Rectal smooth muscle tissue (tissue), 1 donor: ENCODE results near the gene PC.

Experiments used
- H3K27ac ChIP-seq: one replicate; pipeline ENCODE4 v1.7.0; 2013; ENCODE audit warnings: low read depth, low read length, inconsistent platforms
- H3K27me3 ChIP-seq: one replicate; pipeline ENCODE4 v1.7.0; 2013; ENCODE audit warnings: low read length; ENCODE audit not compliant: control insufficient read depth, insufficient read depth
- H3K36me3 ChIP-seq: one replicate; pipeline ENCODE4 v1.7.0; 2013; ENCODE audit warnings: low read length; ENCODE audit not compliant: control insufficient read depth, insufficient read depth
- H3K4me1 ChIP-seq: one replicate; pipeline ENCODE4 v1.7.0; 2013; ENCODE audit warnings: low read length; ENCODE audit not compliant: control insufficient read depth, insufficient read depth
- H3K4me3 ChIP-seq: one replicate; pipeline ENCODE4 v1.7.0; 2013; ENCODE audit warnings: low read length
- H3K9ac ChIP-seq: one replicate; pipeline ENCODE4 v1.7.0; 2013; ENCODE audit warnings: low read length

The PC gene

DNA sequence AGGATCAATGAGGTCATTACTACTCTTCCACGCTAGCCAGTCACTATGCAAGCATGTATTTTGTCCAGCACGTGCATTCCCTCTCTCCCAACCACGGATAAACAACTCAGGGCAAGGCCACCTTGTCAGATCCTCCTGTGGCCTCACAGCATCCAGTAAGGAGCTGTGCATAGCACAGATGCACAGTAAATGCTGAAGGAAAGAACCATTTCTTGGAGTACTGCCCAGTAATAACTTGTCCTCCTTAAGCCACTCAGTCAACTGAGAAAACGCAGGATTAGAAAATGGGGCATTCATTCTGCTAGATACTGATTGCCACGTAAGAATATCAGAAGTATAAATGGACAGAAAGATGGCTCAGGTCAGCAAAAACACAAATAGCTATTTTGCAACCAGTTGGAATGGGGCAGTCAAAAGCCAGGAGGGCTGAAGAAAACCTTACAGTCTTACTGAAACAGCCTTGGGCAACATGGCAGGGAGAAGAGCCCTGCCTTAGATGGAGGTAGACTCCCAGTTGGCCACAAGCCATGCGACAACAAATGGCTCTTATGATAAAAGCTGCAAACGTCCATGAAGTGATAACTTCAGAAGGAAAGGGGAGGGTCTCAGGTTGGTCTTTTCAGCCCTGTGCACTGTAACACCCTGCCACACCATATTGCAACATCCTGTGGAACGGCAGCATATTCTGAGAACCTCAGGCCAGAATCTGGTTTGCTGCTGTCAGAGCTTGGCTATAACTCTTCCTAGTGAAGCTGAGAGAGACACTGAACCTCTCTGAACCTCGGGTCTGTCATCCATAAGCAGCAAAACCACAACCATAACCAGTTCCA, 23.0 kb downstream of the PC start:
- no peak overlapping the region for H3K9ac ChIP-seq
- H3K4me3 ChIP-seq = no peak overlapping the region
- no peaks in the 10 kb centered on the region for H3K27me3 ChIP-seq
- H3K27ac ChIP-seq = no peak overlapping the region
- H3K36me3 ChIP-seq = no peaks in the 10 kb centered on the region
- H3K4me1 ChIP-seq = no peaks in the 10 kb centered on the region

GRCh38 chr11:66933531-66933930, 24.7 kb downstream of the PC start:
- Histone ChIP-seq H3K4me3 (no peak overlapping the region), H3K27ac (no peak overlapping the region)

GRCh38 chr11:66932543-66932942, 25.6 kb downstream of the PC start:
- Histone ChIP-seq H3K4me3 (no peak overlapping the region), H3K9ac (no peak overlapping the region), H3K27ac (no peak overlapping the region)

More at GRCh38 chr11:66933531-66933930, 24.7 kb downstream of the PC start:
- H3K9ac ChIP-seq = no peak overlapping the region
- no peaks in the 10 kb centered on the region for H3K4me1 ChIP-seq
- H3K27me3 ChIP-seq = no peaks in the 10 kb centered on the region
- no peaks in the 10 kb centered on the region for H3K36me3 ChIP-seq

DNA sequence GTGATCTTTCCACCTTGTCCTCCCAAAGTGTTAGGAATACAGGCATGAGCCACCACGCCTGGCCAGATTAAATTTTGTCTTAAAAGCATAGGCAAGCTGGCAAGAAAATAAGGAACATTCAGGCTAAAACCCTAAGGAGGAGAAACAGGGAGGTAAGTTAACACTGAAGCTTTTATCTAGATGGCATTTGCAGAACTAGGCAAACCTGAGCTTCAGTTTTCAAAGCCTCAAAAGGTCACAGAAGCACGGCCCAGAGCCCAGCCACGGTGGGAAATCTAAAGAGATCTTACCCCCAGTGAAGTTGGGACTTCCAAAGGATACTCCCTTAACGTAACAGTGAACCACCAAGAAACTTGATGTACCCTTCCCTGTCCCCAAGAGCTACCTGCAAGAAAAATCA, 28.4 kb downstream of the PC start:
- Histone ChIP-seq H3K36me3 (no peaks in the 10 kb centered on the region), H3K4me1 (no peaks in the 10 kb centered on the region), H3K27me3 (no peaks in the 10 kb centered on the region), H3K9ac (no peak overlapping the region), H3K4me3 (no peak overlapping the region), H3K27ac (no peak overlapping the region)

More at GRCh38 chr11:66932543-66932942, 25.6 kb downstream of the PC start:
- no peaks in the 10 kb centered on the region for H3K4me1 ChIP-seq
- no peaks in the 10 kb centered on the region for H3K36me3 ChIP-seq
- H3K27me3 ChIP-seq = no peaks in the 10 kb centered on the region

DNA sequence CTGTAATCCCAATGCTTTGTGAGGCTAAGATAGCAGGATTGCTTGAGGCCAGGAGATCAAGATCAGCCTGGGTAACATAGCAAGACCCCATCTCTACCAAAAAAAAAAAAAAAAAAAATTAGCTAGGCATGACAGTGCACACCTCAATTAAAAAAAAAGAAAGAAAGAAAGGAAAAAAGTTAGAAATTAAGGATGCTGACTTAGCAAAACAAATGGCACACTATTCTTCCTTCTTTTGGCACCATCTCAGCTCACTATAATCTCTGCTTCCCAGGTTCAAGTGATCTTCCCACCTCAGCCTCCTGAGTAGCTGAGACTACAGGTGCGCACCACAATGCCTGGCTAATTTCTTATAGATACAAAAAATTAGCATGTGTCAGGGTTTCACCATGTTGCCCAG, 33.9 kb downstream of the PC start:
- H3K27me3 ChIP-seq = no peaks in the 10 kb centered on the region

DNA sequence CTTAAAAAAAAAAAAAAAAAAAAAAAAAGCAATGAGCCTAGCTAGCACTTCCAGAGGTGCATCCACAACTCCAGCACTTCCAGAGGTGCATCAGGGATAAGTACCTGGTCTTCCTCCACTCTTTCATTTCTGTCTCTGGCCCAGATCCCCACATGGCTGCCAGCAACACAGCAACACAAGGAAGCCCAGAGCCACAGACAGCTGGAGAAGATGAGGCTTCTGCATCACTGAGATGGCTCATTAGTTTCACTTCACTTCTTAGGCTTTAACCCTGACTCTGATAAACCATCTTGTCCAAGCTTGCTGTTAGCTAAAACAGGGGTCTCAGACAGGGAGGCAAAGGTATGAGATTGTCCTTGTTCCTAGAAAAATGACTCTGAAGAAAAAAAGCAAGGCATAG, 35.6 kb downstream of the PC start:
- H3K4me3 ChIP-seq = no peak overlapping the region
- no peaks in the 10 kb centered on the region for H3K4me1 ChIP-seq
- no peaks in the 10 kb centered on the region for H3K36me3 ChIP-seq
- no peak overlapping the region for H3K9ac ChIP-seq
- H3K27me3 ChIP-seq = no peaks in the 10 kb centered on the region
- no peak overlapping the region for H3K27ac ChIP-seq

More for the DNA sequence above, 33.9 kb downstream of the PC start:
- no peak overlapping the region for H3K4me3 ChIP-seq
- no peak overlapping the region for H3K9ac ChIP-seq
- H3K36me3 ChIP-seq = no peaks in the 10 kb centered on the region
- H3K4me1 ChIP-seq = no peaks in the 10 kb centered on the region
- no peak overlapping the region for H3K27ac ChIP-seq

- Histone ChIP-seq H3K4me1 (no peaks in the 10 kb centered on the region), H3K4me3 (no peak overlapping the region), H3K36me3 (no peaks in the 10 kb centered on the region), H3K9ac (no peak overlapping the region), H3K27me3 (no peaks in the 10 kb centered on the region), H3K27ac (no peak overlapping the region)
Observed at GRCh38 chr11:66920978-66921784, 37.0 kb downstream of the PC start.

DNA sequence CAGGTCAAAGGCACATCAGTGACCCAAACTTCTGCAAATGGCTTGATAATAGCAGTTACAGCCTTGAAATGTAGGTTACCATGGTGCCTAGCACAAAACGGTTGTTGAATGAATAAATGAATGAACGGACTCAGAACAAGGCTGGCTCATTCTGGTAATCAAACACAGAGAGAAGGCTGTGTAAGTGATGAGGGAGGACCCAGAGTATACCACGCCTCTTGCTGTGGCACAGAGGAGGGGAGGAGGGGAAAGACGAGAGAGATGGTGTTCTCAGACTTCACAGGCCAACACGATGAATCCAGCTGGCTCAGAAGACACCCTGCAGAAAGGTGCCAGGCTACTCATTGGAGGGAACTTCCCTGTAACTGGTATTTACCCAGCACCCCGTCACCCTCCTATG, 38.3 kb downstream of the PC start:
- Histone ChIP-seq H3K27me3 (no peaks in the 10 kb centered on the region), H3K9ac (no peak overlapping the region), H3K27ac (no peak overlapping the region), H3K4me3 (no peak overlapping the region), H3K4me1 (no peaks in the 10 kb centered on the region), H3K36me3 (no peaks in the 10 kb centered on the region)

GRCh38 chr11:66918741-66919140, 39.4 kb downstream of the PC start:
- H3K4me3 ChIP-seq = no peak overlapping the region
- H3K9ac ChIP-seq = no peak overlapping the region
- no peaks in the 10 kb centered on the region for H3K4me1 ChIP-seq
- H3K27me3 ChIP-seq = no peaks in the 10 kb centered on the region
- no peaks in the 10 kb centered on the region for H3K36me3 ChIP-seq
- no peak overlapping the region for H3K27ac ChIP-seq

GRCh38 chr11:66915866-66916265, 42.3 kb downstream of the PC start:
- Histone ChIP-seq H3K27ac (no peak overlapping the region), H3K9ac (no peak overlapping the region), H3K27me3 (no peaks in the 10 kb centered on the region), H3K4me3 (no peak overlapping the region), H3K36me3 (no peaks in the 10 kb centered on the region), H3K4me1 (no peaks in the 10 kb centered on the region)

DNA sequence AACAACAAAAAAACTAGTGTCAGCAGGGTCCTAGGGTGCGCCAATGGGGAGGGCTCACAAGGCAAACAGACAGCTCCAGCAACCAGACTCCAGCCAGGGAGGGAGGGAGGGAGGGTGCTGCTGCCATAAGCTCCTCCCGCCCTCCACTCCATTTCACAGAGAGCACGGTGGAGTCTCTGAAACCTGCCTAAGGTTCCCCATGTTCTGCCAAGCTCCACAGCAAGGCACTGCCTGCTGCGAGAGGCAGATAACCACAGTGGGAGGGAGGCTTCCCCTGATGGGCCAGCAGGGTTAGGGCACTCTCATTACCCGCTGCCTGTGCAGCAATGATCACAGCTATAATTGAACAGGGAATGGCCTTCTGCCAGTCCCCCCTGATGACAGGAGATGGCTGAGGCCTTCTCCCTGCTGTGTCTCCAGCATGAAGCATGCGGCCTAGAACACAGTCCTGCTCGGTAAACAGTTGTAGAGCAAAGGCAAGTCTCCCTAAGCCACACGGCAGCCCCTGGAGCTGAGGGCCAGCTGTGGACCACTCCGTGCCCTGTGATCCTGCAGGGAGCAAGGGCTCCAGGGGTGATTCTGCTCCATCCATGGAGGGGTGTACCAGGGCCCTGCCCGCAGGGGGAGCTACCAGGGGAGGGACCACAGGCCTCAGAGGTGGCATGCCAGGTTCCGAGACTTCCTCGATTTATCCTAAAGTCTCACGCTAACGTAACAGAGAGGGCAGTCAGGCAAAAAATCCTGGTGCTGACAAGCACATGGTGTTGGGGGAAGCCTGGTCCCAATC, 42.9 kb downstream of the PC start:
- Histone ChIP-seq H3K9ac (no peak overlapping the region), H3K4me3 (no peak overlapping the region), H3K4me1 (no peaks in the 10 kb centered on the region), H3K36me3 (no peaks in the 10 kb centered on the region), H3K27ac (no peak overlapping the region), H3K27me3 (no peaks in the 10 kb centered on the region)

- H3K4me1 ChIP-seq = no peaks in the 10 kb centered on the region
- no peaks in the 10 kb centered on the region for H3K27me3 ChIP-seq
- H3K9ac ChIP-seq = no peak overlapping the region
- no peaks in the 10 kb centered on the region for H3K36me3 ChIP-seq
- H3K4me3 ChIP-seq = no peak overlapping the region
- H3K27ac ChIP-seq = no peak overlapping the region
Observed at GRCh38 chr11:66914505-66914904, 43.7 kb downstream of the PC start.
